Measurements from ENCODE around the gene MRPL43.
A peak's percentile ranks its signal among the peaks of the same experiment; 100 is the strongest.

Gene MRPL43

DNA sequence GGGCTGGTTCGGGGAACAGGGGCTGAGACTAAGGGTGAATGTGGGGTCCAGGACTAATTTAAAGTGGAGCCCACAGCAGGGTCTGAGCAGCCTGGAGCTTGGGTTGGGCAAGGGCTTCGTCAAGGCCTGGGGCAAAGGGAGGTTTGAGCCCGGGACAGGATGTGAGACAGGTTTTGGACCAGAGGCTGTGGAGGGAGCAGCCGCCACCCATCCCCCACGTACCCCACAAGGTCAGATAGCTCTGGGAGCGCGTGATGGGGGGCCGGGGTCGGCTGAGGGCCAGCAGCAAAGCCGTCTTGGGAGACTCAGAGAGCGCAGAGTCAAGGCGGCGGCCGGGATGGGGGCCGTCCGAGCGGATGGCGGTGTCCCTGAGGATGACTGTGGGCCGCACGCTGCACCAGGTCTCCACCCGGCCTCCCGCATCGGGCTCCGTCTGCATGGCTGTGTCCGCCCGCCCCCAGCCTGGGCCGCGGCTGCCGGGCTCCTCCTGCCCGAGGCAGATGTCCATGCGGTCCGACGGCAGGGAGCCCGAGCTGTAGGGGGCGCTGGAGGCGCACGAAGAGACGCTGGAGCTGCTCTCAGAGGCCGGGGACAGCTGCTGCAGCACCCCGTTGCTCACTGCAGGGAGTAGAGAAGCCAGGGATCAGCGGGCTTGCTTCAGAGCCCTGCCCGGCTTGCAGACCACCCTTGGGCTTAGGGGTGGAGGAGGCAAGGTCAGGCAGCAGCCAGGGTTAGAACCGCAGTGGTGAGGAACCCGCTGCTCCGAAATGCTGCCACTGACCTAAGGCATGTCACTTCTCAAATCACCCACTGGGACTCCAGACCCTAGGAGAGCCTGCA lies 31.5 kb upstream of the MRPL43 start:
- peak; percentile 35 for DNase-seq

GRCh38 chr10:101018118-101018599 lies 30.9 kb upstream of the MRPL43 start:
- no peak for DNase-seq

- no peak for DNase-seq
These were observed 29.5 kb upstream of the MRPL43 start for GRCh38 chr10:101016814-101017213.

DNA sequence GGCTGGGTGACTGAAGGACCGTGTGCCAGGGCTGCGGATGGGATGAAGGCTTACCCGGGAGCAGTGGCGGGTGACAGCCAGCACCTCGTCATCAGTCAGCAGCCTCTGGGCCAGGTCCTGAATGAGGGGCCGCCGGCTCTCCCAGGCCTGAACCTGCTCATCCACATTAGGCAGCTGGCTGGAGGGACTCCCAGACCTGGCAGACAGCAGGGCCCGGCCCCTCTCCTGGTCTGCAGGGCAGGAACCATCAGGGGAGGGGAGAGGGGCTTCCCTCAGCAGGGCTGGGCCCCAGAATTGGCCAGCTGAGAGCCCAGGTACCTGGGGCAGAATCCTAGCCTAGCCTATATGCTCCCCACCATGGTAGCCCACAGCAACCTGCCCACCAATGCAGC lies 28.3 kb upstream of the MRPL43 start:
- no peak for DNase-seq

DNA sequence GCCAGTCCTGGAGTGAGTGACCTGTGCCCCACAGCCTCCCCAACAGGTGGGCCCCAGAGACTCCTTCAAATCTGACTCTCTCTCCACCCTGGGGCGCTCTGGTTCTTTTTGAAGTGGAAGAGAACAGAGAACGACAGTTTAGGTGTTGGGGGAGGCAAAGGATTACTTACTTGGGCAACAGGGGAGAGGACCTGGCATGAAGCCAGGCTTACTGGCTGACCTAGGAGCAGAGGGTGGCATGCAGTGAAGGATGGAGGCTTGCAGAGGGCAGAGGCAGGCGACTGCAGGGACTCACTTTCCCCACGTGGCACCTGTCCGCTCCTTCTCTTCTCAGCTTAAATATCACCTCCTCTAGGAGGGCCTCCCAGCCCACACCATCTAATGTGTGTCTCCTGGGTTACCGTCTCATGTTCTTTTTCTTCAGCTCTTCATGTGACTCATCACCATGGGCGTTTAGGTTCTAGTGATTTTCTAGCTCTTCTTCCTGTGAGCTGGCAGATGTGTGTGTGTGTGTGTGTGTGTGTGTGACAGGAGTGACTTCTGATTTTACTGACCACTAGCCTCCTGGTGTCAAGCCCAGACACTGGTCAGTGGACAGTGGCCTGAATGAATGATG lies 27.8 kb upstream of the MRPL43 start:
- no peak for DNase-seq

- no peak for DNase-seq
These were observed 27.1 kb upstream of the MRPL43 start for GRCh38 chr10:101014230-101014884.

- no peak for DNase-seq
These were observed 26.1 kb upstream of the MRPL43 start for GRCh38 chr10:101013365-101013825.

GRCh38 chr10:101012525-101013364 lies 25.4 kb upstream of the MRPL43 start:
- DNase-seq: peak; percentile 72

DNA sequence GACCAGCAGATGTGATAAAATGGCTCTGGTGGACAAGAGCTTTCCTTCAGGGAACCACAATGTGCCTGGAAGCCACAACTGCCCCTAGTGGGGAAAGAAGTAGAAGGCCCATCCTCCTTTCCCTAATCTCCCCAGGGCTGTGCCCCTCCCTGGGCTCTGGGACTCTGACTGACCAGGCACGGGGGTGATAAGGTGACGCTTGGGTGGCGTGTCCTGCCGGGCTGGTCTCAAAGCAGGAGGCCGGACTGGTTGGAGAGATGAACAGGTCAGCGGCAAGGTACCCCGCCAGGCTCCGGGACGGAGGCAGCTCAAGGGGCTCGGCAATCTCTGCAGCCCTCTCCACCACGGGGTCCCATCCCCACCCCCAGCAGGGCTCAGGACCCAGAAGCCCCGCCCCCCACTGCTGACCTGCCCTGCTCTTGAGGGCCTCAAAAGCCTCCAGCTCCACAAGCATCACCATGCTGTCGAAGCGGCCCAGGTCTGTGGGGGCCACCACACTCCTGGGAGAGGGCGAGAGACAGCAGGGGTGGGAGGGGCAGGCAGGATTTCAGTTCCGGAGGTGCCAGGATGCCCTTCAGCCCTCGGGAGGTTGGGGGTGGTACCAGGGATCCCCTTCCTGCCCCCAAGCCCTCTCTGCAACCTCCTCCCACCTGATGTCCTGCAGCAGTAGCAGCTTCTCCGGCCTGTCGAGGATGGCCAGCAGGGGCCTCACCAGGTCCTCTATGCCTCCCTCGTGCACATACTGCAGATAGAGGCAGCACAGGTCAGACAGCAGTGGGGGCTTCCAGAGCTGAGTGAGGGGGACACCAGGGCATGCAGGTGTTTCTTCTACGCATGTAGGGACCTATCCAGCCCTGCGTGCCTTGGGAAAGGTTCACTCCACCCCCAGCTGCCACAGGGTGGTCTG lies 24.5 kb upstream of the MRPL43 start:
- no peak for DNase-seq

DNA sequence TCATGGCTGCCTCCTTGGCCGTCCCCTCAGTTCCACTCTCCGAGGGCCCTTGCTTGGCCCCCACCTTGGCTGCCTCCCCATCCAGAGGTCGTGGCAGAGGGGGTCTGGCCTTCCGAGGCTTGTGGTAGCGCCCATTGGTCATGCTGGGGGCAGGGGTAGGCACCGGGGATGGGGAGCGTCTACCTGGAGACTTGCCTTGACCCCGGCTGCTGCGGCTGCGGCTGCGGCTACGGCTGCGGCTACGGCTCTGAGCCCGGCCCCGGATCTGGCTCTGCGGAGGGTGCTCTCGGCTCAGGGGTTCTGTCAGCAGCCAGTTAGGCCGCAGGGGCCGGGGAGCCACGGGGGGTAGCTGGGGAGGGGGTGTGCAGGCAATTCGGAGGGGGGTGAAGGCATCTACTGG lies 23.0 kb upstream of the MRPL43 start:
- no peak for DNase-seq

DNA sequence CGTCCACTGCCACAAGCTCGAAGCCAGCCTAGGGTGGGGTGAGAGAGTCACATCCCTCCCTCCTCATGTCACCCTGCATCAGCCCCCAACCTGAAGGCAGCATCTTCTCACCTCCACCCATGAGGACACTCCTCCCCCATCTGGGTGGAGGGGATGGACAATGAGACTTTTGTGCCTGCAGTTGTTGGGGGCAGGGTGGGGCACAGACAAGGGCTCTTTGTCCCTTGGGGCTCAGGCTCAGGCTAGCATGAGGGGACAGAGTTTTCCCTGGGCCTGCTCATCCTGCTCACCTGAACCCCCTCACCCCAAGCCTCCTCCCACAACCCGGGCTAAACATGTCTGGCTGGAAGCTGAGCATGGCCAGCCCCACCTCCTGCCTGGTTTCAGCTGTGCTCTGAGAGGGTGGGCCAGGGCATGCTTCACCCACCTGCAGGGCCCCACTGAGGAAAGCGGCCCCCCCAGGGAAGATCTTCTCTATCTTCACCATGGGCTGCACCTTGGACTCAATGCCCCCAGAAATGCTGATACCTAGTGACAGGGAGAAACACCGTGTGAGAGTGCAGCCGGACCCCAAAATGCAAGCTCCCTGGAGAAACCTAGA lies 21.6 kb upstream of the MRPL43 start:
- no peak for DNase-seq

DNA sequence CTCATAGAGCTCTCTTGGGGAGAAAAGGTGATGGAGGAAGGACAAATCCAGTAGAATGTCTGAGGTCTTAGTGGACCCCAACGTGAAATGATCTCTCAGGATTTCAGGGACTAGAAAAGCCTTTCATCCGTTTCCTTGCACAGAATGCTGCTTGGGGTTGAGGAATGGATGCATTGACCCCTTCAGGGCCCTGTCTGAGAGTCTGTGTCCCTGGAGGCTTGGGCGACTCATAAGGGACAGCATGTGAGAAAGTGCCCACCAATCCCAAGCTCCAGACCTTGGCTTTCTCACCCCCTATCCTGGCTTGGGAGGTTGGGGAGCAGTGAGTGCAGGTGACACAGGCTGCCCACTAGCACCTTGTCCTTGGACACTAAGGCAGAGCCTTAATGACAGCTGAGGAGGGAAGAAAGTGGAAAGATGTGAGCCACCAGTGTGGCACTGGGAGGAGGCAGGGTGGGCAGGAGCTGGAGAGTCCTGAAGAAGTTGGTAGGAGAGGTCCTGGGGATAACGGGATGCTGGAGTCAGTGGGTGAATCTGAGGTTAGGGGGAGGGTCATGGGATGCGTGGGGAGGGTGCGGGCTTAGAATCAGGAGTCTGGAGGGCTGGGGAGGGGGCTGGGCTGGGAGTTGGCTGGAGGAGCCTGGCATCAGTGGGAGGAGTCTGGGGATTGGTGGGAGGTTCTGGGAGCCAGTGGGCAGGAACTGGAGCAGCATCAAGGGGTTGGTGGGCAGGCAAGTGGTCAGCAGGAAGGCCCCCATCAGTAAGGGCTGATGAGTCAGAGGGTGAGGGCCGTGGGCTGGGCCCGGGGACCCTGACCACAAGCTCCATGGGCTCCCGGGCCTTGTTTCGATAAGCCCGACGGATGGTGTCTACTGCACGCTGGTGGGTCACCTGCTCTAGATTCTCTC lies 20.9 kb upstream of the MRPL43 start:
- DNase-seq: no peak

- no peak for DNase-seq
These were observed 19.9 kb upstream of the MRPL43 start for GRCh38 chr10:101007099-101007711.

DNA sequence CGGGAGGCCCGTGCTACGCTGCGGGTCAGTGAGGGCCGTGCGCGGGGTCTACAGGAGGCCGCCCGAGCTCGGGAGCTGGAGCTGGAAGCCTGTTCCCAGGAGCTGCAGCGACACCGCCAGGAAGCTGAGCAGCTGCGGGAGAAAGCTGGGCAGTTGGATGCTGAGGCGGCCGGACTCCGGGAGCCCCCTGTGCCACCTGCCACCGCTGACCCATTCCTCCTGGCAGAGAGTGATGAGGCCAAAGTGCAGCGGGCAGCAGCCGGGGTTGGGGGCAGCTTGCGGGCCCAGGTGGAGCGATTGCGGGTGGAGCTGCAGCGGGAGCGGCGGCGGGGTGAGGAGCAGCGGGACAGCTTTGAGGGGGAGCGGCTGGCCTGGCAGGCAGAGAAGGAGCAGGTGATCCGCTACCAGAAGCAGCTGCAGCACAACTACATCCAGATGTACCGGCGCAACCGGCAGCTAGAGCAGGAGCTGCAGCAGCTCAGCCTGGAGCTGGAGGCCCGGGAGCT lies 19.3 kb upstream of the MRPL43 start:
- no peak for DNase-seq

GRCh38 chr10:101005869-101006567 lies 18.7 kb upstream of the MRPL43 start:
- no peak for DNase-seq

DNA sequence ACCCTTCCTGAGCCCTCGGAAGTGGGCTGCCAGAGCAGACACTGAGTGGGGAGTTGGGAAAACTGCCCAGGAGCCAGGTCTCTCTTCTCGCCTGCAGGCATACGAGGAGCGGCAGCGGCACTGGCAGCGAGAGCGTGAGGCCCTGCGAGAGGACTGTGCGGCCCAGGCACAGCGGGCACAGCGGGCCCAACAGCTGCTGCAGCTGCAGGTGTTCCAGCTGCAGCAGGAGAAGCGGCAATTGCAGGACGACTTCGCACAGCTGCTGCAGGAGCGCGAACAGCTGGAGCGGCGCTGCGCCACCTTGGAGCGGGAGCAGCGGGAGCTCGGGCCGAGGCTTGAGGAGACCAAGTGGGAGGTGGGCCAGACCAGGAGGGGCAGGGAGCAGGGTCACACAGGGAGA lies 18.1 kb upstream of the MRPL43 start:
- no peak for DNase-seq

DNA sequence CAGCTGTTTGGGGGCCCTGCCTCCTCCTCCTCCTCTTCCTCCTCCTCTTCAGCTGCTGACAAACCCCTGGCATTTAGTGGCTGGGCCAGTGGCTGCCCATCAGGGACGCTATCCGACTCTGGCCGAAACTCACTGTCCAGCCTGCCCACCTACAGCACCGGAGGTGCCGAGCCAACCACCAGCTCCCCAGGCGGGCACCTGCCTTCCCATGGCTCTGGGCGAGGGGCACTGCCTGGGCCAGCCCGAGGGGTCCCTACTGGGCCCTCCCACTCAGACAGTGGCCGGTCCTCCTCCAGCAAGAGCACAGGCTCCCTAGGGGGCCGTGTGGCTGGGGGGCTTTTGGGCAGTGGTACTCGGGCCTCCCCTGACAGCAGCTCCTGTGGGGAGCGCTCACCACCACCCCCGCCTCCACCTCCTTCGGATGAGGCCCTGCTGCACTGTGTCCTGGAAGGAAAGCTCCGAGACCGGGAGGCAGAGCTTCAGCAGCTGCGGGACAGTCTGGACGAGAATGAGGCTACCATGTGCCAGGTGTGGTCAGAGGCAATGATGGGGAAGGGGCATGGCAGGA lies 16.4 kb upstream of the MRPL43 start:
- DNase-seq: no peak

- DNase-seq: no peak
These were observed 15.2 kb upstream of the MRPL43 start for GRCh38 chr10:101002456-101002855.

GRCh38 chr10:101001659-101002035 lies 14.3 kb upstream of the MRPL43 start:
- DNase-seq: no peak
